Measurements from ENCODE around the gene ZNF658. TPM values are rescaled to one million over a fixed set of nuclear protein-coding genes. Genes with fewer than 3 reads are reported as not detected.
"Not testable (repeated sequence)": the region's sequence is repeated elsewhere in the genome, so short reads cannot be mapped to it uniquely, and the experiment has no call there.

ZNF658 gene
- 1 to 10 TPM in 2 of 3 donors, under 1 TPM in 1; 0.94 to 1.4 (median 1.3) TPM for polyA plus RNA-seq

DNA sequence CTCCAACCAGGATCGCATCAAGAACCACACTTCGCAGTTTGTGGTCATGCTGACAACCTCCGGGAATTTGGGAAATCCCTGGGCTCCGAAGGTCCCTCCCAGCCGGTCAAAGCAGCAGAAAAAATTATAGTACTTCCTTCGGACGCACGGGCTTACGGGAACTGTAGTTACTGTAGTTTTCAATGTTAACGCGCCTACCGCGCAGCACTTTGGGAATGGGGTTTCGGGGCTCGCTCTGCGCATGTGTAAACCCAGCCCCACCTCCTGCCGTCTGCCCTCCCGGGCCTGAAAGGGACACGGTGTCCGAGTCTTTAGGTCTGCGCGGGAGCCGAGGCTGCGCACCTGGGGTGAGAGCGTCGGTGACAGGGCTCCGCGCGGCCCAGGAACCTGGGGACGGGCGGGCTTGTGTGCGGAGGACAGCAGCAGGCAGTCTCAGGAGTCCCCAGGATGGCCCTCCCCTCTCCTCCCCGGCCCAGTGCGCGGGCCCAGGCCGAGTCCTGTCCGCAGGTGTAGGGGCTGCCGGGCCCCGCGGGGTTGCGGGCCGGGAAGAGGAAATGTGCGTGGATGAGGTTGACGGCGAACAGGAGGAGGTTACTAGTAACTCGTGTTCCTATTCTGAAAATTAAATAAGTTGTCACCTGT lies at the start of gene ZNF658:
Gene ZNF658 (plus strand): TSS at position 236 of the 642 bp plus-strand sequence. CDS start 2,837 bp downstream, outside the sequence.
- 0% methylated on average over 33 to 43 of the region's 46 CpGs for WGBS, 3 donors
- H3K27ac ChIP-seq (ENCODE audit: low read depth, low read length): not testable (repeated sequence)

DNA sequence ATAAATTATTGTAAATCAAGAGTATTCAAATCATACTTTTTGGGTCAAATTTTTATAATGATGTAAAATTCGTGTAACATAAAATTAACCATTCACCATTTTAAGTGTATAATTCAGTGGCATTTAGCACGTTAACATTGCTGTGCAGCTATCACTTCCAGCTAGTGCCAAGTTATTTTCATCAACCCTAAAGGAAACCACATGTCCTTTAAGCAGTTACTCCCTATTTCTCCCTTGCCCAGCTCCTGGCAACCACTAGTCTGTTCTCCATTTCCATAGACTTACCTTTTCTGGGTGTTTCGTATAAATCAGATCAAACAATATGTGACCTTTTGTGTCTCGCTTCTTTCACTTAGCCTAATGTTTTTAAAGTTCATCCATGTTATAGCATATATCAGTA lies 38.8 kb upstream of the ZNF658 start:
- H3K27ac ChIP-seq (ENCODE audit: low read depth, low read length): not testable (repeated sequence)
- WGBS, 3 donors: no CpG with 5 or more reads among the region's 4 CpGs

DNA sequence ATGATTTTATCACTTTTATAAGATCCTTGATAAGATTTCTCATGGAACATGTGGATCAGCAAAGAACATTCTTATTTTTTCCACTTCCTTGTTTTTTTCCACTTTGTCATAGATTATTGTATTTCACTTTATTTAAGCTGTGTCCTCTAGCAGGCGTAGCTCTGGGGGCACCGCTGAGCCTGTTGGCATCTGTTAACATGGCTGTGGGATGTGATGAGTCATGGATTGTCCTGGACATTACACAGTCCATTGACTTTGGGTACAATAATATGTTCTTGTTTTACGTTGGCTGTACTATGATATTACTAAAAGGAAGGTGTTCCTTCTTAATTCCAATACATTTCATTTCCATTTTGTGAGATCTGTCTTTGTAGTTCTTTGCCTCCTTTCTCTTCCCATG lies 31.9 kb upstream of the ZNF658 start:
- not testable (repeated sequence) for H3K27ac ChIP-seq (ENCODE audit: low read depth, low read length)
- WGBS, 3 donors: 27 to 83% (median 80%) methylated on average over 2 of the region's 3 CpGs

GRCh38 chr9:66880605-66881004 lies 19.9 kb upstream of the ZNF658 start:
- not testable (repeated sequence) for H3K27ac ChIP-seq (ENCODE audit: low read depth, low read length)
- 38 to 73% (median 42%) methylated on average over 2 to 3 of the region's 3 CpGs for WGBS, 3 donors

- not testable (repeated sequence) for H3K27ac ChIP-seq (ENCODE audit: low read depth, low read length)
- 81 to 89% (median 88%) methylated on average over 3 of the region's 3 CpGs for WGBS, 3 donors
Observed at GRCh38 chr9:66881847-66882246, 18.7 kb upstream of the ZNF658 start.

DNA sequence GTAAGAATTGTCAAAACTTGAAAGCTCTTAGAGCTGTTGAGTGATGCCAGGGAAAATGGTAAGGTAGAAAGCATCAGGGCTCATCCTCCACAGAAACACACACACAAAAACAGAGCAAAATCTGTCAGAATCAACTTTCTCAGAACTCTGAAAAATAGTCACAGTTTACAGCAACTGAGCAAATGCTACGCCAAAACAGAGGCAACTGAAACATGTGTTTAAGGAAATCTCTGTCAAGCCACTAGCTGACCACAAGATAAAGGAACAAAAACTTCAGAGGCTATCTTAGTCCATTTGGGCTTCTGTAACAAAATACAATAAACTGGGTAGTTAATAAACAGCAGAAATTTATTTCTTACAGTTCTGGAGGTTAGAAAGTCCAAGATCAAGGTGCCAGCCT lies 10.2 kb upstream of the ZNF658 start:
- WGBS, 3 donors: 62 to 78% methylated on average over 1 of the region's 1 CpG; no CpG with 5 or more reads in 1 of the 3 donors
- not testable (repeated sequence) for H3K27ac ChIP-seq (ENCODE audit: low read depth, low read length)

GRCh38 chr9:66901141-66901540 lies 616 bp downstream of the ZNF658 start:
- 2 to 14% (median 11%) methylated on average over 6 of the region's 8 CpGs for WGBS, 3 donors
- H3K27ac ChIP-seq (ENCODE audit: low read depth, low read length): not testable (repeated sequence)

GRCh38 chr9:66909560-66909959 lies 9.0 kb downstream of the ZNF658 start:
- not testable (repeated sequence) for H3K27ac ChIP-seq (ENCODE audit: low read depth, low read length)
- WGBS, 3 donors: 85 to 98% (median 94%) methylated on average over 2 of the region's 2 CpGs

DNA sequence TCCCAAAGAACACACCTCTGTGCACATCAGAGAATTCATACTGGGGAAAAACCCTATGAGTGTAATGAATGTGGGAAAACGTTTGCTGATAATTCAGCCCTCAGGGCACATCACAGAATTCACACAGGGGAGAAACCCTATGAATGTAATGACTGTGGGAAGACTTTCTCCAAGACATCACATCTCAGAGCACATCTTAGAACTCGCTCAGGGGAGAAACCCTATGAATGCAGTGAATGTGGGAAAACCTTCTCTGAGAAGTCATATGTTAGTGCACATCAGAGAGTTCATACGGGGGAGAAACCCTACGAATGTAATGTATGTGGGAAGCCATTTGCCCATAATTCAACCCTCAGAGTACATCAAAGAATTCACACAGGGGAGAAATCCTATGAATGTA lies 19.5 kb downstream of the ZNF658 start:
- H3K27ac ChIP-seq (ENCODE audit: low read depth, low read length): not testable (repeated sequence)
- 93 to 98% (median 96%) methylated on average over 3 of the region's 4 CpGs for WGBS, 3 donors

GRCh38 chr9:66936194-66936870 lies 35.8 kb downstream of the ZNF658 start:
- no CpG with 5 or more reads among the region's 1 CpG for WGBS, 3 donors
- not testable (repeated sequence) for H3K27ac ChIP-seq (ENCODE audit: low read depth, low read length)

DNA sequence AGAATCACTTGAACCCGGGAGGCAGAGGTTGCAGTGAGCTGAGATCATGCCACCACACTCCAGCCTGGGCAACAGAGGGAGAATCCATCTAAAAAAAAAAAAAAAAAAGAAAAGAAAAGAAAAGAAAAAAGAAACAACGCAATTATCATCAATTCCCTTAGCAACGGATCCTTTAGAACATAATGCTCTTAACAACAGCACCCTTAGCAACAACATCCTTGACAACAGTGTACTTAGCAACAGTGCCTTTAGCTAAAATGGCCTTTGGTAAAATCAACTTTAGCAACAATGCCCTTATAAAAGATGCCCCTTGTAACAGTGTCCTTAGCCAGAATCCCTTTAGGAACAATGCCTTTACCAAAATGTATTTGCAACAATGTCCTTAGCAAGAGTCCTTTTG lies 37.1 kb downstream of the ZNF658 start:
- not testable (repeated sequence) for H3K27ac ChIP-seq (ENCODE audit: low read depth, low read length)
- 71 to 92% methylated on average over 1 to 3 of the region's 3 CpGs; no CpG with 5 or more reads in 1 of the 3 donors for WGBS, 3 donors

- H3K27ac ChIP-seq (ENCODE audit: low read depth, low read length): not testable (repeated sequence)
- 64 to 77% (median 75%) methylated on average over 4 of the region's 5 CpGs for WGBS, 3 donors
Observed at GRCh38 chr9:66938322-66938721, 37.8 kb downstream of the ZNF658 start.

DNA sequence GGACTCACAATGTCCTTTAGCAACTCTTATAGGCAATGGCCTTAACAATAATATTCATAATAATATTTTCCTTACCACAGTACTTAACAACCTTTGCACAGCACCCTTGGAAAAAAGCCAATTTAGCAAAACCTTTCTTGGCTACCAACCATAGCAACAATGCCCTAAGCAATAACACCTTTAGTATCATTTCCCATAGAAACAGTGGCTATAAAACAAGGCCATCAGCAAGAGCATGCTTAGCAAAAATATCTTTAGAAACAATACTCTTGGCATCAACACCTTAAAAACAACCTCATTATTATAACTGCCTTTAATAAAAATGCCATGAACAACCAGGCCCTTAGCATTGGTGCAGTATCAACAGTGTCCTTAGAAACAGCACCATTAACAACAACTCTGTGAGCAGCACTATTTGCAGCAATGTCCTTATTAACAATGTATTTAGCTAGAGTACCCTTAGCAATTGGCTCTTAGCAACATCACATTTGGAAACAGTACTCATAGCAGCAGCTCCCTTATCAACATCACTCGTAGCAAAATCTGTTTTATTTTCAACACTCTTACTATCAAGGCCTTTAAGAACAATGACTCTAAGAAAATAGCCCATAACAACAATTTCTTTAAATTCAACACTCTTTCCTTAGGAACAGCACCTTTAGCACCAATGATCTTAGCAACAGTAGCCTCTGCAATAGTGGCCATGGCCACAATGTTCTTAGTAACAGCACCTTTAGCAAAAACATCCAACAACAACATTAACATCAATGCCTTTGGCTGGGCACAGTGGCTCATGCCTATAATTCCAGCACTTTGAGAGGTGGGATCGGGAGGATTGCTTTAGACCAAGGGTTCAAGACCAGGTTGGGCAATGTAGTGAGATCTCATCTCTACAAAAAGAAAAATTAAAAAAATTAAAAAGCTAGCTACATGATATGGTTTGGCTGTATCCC lies 39.6 kb downstream of the ZNF658 start:
- H3K27ac ChIP-seq (ENCODE audit: low read depth, low read length): not testable (repeated sequence)
- WGBS, 3 donors: 36 to 67% (median 43%) methylated on average over 1 of the region's 2 CpGs

- H3K27ac ChIP-seq (ENCODE audit: low read depth, low read length): not testable (repeated sequence)
- 29 to 51% (median 42%) methylated on average over 4 to 5 of the region's 5 CpGs for WGBS, 3 donors
Observed at GRCh38 chr9:66942400-66943155, 42.1 kb downstream of the ZNF658 start.

GRCh38 chr9:66952576-66952975 lies 52.1 kb downstream of the ZNF658 start:
- H3K27ac ChIP-seq (ENCODE audit: low read depth, low read length): not testable (repeated sequence)
- 93 to 99% (median 99%) methylated on average over 9 to 11 of the region's 11 CpGs for WGBS, 3 donors

Measured in adipose tissue (tissue), 3 donors.